Sciatic nerve (tissue), 2 donors: ENCODE results near the gene CCNC. TPM values are rescaled to one million over a fixed set of nuclear protein-coding genes. Genes with fewer than 3 reads are reported as not detected.

Source experiments
- ATAC-seq: fragments of 200-7000 bp; cut with Tn5 transposase; one replicate; pipeline ENCODE4 v1.9.1; 2020; ENCODE audit warnings: mild to moderate bottlenecking, moderate library complexity
- DNase-seq: peaks from one replicate; pipeline ENCODE4 v3.0.0-alpha.2; 2020; ENCODE audit warnings: low spot score
- intact Hi-C: fragments of 100-400 bp; cut with DNase I; formaldehyde crosslinking; loops from one replicate; pipeline ENCODE4 v1.14.2; 2022
- total RNA-seq: library from RNA; stranded (reverse); fragmentation: NEBNext Ultra II Directional; extraction: Animal tissue kit (Norgen Biotek cat#: 25700); gene quantifications from one replicate; pipeline ENCODE4 v1.2.1, GENCODE V29; 2021
- donor health status: DM: no; HTN: no; CAD: no.
- donor health status: DM: no; HTN: no; CAD: no.

Gene CCNC
- total RNA-seq, 1 donor from 2014 or later = 32.5 TPM

DNA sequence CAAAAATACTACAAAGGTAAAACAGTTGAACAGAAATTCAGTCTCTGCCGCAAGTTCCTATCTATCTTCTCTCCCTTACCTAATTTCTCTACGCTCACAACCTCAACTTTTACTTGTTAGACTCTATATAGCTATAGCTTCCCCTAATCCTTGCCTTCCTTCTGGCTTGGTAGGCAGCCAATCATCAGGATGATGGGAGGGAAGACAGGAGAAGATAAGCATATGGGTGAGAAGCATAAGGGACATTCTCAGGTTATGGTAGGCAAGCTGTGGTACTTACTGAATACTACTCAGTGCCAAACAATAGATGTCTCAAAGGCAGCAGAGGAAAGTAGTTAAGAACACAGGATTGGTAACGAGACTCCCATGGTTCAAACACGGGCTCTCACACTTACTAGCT is 7.8 kb downstream of the CCNC start:
- no peak for ATAC-seq
- no peak for DNase-seq
- intact Hi-C loops = no loop called here

DNA sequence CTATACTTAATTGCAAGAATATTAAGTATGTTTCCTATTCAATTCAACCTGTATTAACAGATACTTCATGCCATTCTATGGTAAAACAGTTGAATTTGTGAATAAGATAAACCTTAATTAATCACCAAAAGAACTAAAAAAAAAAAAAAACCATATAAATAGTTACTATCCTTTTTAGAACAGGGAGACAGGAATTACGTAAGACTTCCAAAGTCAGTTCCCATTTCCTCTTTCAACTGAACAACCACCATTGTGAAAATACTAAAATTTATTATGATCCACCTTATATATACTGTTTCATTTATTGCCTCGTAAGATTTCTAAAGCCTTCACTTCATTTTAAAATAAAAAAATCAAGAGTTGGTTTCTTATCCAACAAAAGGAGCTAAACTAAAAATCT is 9.4 kb downstream of the CCNC start:
- no peak for DNase-seq
- ATAC-seq = no peak
- intact Hi-C loops = no loop called here

DNA sequence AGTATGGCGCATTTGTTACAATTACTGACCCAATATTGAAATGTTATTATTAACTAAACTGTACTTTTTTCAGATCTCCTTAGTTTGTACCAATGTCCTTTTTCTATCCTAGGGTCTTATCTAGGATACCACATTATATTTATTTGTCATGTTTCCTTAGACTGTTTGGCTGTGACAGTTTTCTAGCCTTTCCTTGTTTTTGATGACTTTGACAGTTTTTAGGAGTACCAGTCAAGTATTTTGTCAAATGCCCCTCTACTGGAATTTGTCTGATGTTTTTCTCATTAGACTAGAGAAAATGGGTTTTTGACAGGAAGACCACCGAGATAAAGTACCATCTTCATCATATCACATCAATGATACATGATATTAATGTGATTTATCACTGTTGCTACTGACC is 14.6 kb downstream of the CCNC start:
- ATAC-seq = no peak
- intact Hi-C loops = loop anchor here (1.0 kb wide), 1 partner anchor 34 kb away; no protein-coding TSS in a partner anchor
- DNase-seq = no peak

DNA sequence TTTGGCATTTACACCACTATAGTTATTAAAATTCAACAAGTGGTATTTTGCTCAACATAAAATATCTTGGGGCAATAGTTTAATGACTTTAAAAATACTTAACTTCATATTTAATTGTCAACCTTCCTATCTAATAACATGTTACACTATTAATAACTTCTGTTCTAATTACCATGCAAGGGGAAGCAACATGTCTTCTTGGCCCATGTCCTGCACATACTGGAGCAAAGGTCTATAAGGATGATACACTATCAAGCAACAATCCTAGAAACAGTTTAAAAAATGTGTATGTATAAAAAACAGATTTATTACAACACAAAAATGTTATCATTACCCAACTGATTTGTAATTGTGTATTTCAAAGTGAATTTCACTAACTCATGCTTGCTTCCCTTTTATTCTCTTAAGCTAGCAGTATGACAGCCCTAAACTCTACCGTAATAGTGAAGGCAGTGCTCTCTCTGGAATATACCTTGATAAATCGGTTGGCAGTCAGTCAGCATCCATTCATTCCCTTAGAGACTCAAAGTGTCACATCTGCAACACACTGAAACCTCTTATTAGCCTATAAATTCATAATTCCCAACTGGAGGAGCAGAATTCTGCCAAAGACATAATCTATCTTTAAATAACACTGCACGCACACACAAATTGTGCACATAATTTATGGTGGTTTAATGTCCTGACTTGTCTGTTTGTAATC is 18.3 kb downstream of the CCNC start:
- no peak for DNase-seq

DNA sequence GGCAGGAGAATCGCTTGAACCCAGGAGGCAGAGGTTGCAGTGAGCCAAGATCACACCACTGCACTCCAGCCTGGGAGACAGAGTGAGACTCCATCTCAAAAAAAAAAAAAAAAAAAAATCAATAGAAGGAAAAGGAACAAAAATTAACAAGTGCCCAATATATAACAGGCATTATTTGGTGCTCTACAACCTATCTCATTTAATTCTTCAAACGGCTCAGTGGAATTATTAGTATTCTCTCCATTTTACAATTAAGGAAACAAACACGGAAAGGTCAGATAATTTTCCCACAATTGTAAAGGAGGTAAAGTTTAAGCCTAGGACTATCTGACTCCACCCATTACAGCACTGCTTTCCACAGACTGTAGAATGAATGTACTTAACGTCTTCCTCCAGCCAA is 19.8 kb downstream of the CCNC start:
- no peak for ATAC-seq
- intact Hi-C loops = no loop called here
- DNase-seq = no peak

More for the DNA sequence above, 18.3 kb downstream of the CCNC start:
- no peak for ATAC-seq
- intact Hi-C loops = no loop called here

DNA sequence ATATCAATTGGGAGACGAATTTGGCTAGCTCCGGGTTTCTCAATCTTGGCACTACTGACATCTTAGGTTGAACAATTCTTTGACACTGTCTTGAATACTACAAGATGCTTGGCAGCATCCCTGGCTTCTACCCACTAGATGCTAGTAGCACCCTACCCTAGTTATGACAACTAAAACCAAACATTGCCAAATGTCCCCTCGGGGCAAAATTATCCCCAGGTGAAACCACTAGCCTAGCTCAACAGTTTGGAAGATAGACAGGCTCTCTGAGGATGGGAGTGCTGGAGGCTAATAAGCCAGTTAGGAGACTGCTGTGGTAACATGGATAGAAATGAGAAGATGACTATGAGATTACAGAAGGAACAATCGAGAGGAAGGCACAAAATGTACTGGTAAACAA is 20.9 kb downstream of the CCNC start:
- no peak for ATAC-seq
- DNase-seq = no peak
- intact Hi-C loops = no loop called here

DNA sequence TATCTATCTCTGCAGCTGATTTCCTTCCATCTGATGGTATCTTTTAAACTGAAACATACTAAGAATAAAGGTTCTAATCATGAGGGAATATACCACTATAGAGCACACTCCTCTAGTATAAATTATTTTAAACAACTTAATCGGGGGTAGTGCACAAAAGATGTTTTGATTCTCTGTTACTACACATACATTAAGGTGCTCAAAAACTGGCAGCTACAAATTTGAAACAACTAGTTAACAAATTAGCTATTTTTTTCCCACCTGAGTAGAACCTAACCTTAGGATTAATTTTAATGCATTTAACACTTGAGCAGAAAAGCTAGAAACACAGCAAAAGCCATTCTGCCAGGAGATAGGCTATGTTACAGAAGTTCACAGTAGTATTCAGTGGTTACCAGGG is 23.0 kb downstream of the CCNC start:
- no peak for ATAC-seq
- intact Hi-C loops = no loop called here
- DNase-seq = no peak

DNA sequence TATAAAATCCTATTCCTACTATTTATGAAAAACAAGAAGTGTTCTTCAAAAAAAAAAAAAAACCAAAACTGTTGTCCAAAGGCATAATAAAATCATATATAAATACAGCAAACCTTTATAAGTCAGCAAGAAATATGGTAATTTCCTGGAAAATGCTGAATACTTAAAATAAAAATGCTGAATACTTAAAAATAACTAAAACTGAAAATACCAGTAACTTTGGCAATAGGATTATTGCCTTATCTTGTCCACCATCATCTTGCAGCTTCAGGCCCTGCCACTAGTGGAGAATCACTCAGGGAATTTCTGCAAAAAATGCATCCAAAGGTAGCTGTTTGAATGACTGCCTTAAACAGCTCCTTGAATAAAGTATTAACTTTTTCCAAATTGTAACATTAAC is 24.5 kb downstream of the CCNC start:
- DNase-seq (no peak), ATAC-seq (no peak)
- intact Hi-C loops = no loop called here

DNA sequence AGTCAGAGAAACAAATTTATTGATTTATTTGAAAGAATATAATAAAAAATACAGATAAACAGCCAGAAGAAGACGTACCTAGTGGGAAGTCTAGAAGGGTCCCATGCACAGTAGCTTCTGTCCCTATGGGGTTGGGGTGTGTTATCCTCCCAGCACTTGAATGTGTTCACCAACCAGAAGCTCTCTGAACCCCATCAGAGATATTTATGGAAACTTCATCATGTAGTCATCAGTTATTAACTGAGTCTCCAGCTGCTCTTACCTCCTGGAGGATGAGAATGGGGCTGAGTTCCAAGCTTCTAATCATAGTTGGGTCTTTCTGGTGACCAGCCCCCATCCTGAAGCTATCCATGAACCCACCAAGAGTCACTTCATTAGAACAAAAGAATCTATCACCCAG is 37.8 kb downstream of the CCNC start:
- DNase-seq (no peak), ATAC-seq (no peak)
- intact Hi-C loops = no loop called here

DNA sequence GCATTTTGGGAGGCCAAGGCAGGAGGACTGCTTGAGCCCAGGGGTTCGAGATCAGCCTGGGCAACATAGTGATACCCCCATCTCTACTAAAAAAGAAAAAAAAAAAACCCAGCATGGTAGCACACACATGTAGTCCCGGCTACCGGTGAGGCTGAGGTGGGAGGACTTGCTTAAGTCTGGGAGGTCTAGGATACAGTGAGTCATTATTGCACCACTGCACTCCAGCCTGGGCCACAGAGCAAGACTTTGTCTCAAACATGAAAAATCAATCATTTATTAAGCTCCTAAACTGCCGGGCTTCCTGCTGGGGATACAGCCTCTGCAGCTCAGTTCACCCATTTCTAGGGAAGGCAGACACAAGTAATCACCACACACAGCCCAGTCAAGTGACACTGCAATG is 45.9 kb downstream of the CCNC start:
- intact Hi-C loops = loop anchor here (2.0 kb wide), 1 partner anchor 46 kb away; the partner anchor contains the start of gene CCNC
- ATAC-seq (no peak), DNase-seq (no peak)

DNA sequence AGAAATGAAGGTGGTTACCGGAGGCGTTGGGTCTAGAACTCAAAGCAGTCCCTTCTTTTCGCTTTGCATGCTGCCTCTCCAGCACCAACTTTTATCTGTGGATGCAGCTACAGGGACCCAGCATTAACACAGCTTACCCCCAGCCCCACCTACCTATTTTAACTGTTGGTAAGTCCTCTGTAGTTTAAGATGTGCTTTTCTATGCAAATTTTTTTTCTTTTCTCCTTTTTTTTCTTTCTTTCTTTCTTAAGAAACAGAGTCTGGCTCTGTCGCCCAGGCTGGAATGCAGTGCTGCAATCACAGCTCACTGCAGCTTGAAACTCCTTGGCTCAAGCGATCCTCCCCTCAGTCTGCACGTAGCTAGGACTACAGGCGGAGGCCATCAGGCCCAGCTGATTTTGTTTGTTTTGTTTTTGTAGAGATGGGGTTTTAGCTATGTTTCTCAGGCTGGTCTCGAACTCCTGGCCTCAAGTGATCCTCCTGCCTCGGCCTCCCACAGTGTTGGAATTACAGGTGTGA is 46.8 kb downstream of the CCNC start:
- DNase-seq (no peak), ATAC-seq (peak; percentile 65)
- intact Hi-C loops = loop anchor here (2.0 kb wide), 1 partner anchor 47 kb away; the partner anchor contains the start of gene CCNC

DNA sequence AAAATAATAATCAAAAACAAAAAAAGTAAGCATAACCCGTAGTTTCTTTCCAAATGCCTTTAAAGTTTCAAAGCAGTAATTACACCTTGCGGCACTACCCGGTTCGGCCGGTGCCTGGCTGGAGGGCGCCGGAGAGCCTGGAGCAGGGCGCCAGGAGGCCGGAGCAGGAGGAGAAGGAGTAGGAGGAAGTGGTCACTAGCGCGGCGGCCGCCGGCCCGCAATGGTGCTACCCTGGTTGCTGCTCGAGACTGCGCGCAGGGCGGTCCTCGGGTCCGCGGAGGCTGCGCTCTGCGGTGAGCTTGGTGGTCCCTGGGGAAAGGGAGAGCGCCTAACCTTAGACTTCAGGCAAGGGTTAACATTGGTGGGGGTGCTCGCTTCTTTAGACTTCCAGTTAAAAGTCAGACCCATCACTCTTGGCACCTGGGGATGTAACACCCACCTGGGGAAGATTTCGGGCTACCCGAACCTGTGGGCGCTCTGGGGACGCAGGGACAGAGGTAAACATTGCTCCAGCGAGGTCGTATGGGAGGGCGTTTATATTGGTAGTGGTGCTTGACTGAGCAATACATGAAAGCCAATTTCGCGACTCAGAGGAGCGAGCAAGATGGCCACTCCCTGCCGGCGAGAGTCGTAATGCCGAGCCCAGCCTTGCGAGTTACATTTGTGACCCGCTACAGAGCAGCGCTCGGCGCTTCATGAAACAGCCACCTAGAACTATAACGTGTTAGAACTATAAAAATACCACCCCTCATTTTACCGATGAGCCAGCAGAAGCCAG is 47.4 kb downstream of the CCNC start:
- DNase-seq (peak; percentile 89), ATAC-seq (peak; percentile 98)
- intact Hi-C loops = no loop called here

DNA sequence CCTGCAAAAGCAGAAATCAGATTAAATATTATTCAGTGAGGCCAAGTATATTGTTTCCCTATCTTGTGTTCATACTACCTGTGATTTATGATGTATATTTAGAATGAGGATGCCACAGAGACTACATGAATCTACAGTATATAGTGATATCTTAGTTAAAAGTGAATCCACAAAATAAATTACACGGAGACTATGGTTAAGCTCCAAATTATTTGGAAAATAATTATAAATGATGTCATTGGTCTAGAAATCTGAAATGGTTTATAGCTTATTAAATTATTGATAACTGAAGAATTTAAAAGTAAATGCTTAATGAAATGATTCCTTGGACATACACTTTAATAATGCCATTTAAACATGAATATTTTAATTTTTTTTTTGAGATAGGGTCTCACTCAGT is 49.0 kb downstream of the CCNC start:
- no peak for DNase-seq
- ATAC-seq = no peak
- intact Hi-C loops = no loop called here

DNA sequence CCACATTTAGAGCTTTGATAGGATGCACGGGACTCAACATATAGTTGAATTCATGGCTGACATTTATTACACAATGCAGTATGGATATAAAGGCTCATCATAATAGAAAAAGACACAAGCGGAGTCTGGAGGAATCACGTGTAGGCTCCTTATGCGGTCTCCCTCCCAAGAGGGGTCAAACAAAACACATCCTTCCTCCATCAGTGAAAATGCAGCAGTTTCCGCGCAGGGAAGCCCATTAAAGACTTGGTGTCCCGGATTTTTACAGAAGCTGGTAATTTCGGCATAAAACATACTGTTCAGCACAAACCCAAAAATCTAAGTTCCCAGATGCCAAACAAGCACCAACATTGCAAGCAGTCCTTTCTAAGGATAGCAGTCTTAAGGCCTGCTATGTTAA is 54.4 kb downstream of the CCNC start:
- intact Hi-C loops = no loop called here
- no peak for DNase-seq
- ATAC-seq = no peak

DNA sequence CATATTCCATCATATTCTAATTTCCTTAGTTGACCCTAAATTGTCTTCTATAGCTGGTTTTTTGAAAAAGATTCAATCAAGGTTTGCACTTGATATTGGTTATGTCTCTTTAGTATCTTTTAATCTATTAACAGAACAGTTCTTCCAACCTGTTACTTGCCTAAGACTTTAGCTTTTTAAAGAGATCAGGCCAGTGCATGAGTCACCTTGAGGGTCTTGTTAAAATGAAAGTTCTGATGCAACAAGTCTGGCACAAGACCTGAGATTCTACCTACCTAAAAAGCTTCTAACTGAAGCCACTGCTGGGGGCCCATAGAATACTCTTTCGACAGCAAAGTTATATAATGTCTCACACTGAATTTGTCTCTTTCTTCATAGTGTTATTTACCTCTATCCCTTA is 56.4 kb downstream of the CCNC start:
- ATAC-seq (no peak), DNase-seq (no peak)
- intact Hi-C loops = no loop called here

DNA sequence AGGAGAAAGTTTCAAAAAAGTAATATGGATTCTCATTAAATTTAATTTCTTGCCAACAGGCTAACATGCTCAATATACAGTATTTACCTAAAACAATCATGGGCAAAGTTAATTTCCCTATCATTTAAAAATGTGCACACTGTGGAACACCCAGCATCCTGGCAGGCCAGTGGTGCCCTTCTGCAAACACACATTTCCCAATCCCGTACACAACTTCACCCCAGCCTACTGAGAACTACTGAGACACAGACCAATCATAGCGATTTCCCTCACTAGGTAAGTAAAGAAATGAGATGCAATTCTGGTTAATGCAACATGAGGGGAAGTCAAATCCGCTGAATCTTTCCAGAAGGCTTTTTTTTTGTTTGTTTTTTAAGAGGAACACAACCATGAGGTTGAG is 60.8 kb downstream of the CCNC start:
- no peak for ATAC-seq
- intact Hi-C loops = no loop called here
- no peak for DNase-seq

DNA sequence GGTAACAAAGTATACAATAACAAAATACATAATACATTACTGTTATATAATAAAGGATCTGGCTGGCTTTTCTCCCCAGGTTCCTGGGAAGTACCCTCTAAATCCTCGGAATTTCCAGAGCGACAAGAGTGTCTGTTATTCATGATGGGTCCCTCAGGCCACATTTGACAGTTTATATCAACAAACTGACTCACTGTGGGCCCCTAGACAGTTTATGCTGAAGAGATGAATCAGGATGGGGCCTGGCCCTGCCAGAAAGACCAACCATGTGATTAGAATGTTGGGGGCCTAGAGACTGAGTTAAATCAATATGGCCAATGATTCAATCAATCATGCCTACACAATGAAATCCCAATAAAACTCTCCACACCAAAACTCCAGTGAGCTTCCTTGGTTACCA is 66.7 kb downstream of the CCNC start:
- intact Hi-C loops = no loop called here
- no peak for DNase-seq
- ATAC-seq = no peak

DNA sequence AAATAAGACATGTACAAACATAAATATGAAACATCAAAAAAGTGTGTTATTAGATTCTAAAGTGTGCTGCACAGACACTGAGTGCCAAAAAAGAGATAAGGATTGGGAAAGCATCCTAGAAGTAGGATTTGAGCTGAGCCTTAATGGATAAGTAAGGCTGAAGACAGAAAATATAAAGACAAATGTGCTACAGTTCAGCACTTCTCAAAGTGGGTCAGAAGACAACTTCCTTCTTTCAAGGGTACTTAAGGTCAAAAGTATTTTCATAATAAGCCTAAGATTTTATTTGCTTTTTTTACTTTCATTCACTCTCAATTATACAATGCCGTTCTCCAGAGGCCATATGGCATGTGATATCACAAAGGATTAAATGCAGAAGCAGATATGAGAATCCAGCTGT is 70.0 kb downstream of the CCNC start:
- DNase-seq (no peak), ATAC-seq (no peak)
- intact Hi-C loops = no loop called here

DNA sequence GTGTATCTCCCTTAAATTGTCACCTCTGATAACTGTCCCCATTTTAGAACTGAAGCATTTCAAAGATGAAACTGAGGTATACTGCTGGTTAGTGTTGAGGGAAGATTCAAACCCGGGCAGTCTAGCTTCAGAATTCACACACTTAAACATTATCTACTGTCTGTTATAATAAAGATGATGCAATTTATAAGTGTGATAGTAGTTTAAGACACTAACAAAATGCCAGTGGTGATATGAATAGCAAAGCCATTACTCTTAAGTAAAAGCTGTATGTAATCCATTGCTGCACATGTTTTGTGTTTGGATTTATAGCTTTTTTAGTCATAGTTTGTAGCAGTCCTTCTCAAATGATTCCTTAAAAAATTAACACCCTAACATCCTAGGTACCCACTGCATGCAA is 73.0 kb downstream of the CCNC start:
- no peak for DNase-seq
- ATAC-seq = no peak
- intact Hi-C loops = no loop called here
